VCaP (cell line): ENCODE measurements around the gene MBNL3.

ENCODE experiments used
- H3K27ac ChIP-seq: fragments of 450-650 bp; 2 replicates; pipeline ENCODE4 v1.5.1; 2017
- CTCF ChIP-seq: fragments of 450-650 bp; conservative IDR thresholded peaks from 2 replicates; pipeline ENCODE4 v1.5.1; 2017; ENCODE audit warnings: mild to moderate bottlenecking, moderate library complexity

The MBNL3 gene

GRCh38 chrX:132435222-132435621 is 53.6 kb downstream of the MBNL3 start:
- no peak for TF ChIP-seq CTCF

GRCh38 chrX:132433551-132433950 is 55.3 kb downstream of the MBNL3 start:
- no peak overlapping the region for H3K27ac ChIP-seq
- no peak for TF ChIP-seq CTCF

More at GRCh38 chrX:132435222-132435621, 53.6 kb downstream of the MBNL3 start:
- no peak overlapping the region for H3K27ac ChIP-seq

GRCh38 chrX:132433001-132433400 is 55.8 kb downstream of the MBNL3 start:
- H3K27ac ChIP-seq, result no peak overlapping the region
- TF ChIP-seq CTCF, result no peak

- H3K27ac ChIP-seq, result no peak overlapping the region
- no peak for TF ChIP-seq CTCF
Measured at GRCh38 chrX:132428896-132429295, 59.9 kb downstream of the MBNL3 start.

GRCh38 chrX:132426695-132427281 is 62.0 kb downstream of the MBNL3 start:
- no peak overlapping the region for H3K27ac ChIP-seq

GRCh38 chrX:132425744-132426318 is 63.0 kb downstream of the MBNL3 start:
- no peak overlapping the region for H3K27ac ChIP-seq
- no peak for TF ChIP-seq CTCF

More at GRCh38 chrX:132426695-132427281, 62.0 kb downstream of the MBNL3 start:
- no peak for TF ChIP-seq CTCF

GRCh38 chrX:132423323-132423722 is 65.5 kb downstream of the MBNL3 start:
- TF ChIP-seq CTCF, result no peak
- H3K27ac ChIP-seq, result no peak overlapping the region
